Mesothelial cell of epicardium (in vitro differentiated cells): ENCODE results near the gene DDAH1. TPM values are rescaled to one million over a fixed set of nuclear protein-coding genes. Genes with fewer than 3 reads are reported as not detected.

ENCODE experiments used
- DNase-seq, 2 experiments: peaks; one replicate each; pipeline ENCODE4 v3.0.0; 2021; ENCODE audit warnings: low spot score in 2 of 2; ENCODE audit not compliant: unreplicated experiment in 2 of 2
- H3K27ac Mint-ChIP-seq: 2 replicates; pipeline ENCODE4 v1.8.0; 2021; ENCODE audit warnings: mixed read lengths
- H3K27me3 Mint-ChIP-seq: 2 replicates; pipeline ENCODE4 v1.8.0; 2021; ENCODE audit warnings: low read depth, mixed read lengths
- H3K36me3 Mint-ChIP-seq: 2 replicates; pipeline ENCODE4 v1.8.0; 2021; ENCODE audit warnings: mixed read lengths
- H3K4me1 Mint-ChIP-seq: 2 replicates; pipeline ENCODE4 v1.8.0; 2021; ENCODE audit warnings: mixed read lengths
- H3K4me3 Mint-ChIP-seq: 2 replicates; pipeline ENCODE4 v1.8.0; 2021; ENCODE audit warnings: mild to moderate bottlenecking, moderate library complexity, mixed read lengths
- H3K9me3 Mint-ChIP-seq: 2 replicates; pipeline ENCODE4 v1.8.0; 2021; ENCODE audit warnings: mixed read lengths
- total RNA-seq: library from RNA; stranded (reverse); gene quantifications from 3 replicates; pipeline ENCODE4 v1.2.1, GENCODE V29; 2021
- TF ChIP-seq, protein P1 (sequence below): fragments of 200-600 bp; sonication (generic); IDR thresholded peaks from one replicate; pipeline ENCODE4 v1.5.0; 2021; ENCODE audit warnings: antibody characterized with exemption; ENCODE audit not compliant: unreplicated experiment

The DDAH1 gene
- total RNA-seq, 1 donor from 2014 or later, result 26.1 TPM

DNA sequence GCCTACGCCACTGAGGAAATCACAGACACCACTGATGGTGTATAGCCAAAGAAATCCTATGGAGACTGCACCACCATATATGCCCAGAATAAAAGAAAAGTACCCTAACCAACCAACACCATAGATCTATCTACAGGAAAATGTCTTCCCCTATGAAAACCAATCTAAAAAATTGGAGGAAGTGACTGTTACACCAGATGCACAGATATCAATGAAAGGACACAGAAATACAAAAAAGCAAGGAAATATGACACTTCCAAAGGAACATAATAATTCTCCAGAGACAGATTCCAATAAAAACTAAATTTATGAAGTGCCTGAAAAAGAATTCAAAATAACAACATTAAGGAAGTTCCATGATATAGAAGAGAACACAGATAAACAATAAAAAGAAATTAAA lies 131.8 kb downstream of the DDAH1 start:
- Mint-ChIP-seq H3K4me3 (no peak overlapping the region), H3K27me3 (no peaks in the 10 kb centered on the region), H3K9me3 (peaks cover 13% of the 10 kb centered on the region), H3K36me3 (peaks cover 13% of the 10 kb centered on the region), H3K27ac (no peak overlapping the region), H3K4me1 (peaks cover 23% of the 10 kb centered on the region)
- TF ChIP-seq, protein P1, sequence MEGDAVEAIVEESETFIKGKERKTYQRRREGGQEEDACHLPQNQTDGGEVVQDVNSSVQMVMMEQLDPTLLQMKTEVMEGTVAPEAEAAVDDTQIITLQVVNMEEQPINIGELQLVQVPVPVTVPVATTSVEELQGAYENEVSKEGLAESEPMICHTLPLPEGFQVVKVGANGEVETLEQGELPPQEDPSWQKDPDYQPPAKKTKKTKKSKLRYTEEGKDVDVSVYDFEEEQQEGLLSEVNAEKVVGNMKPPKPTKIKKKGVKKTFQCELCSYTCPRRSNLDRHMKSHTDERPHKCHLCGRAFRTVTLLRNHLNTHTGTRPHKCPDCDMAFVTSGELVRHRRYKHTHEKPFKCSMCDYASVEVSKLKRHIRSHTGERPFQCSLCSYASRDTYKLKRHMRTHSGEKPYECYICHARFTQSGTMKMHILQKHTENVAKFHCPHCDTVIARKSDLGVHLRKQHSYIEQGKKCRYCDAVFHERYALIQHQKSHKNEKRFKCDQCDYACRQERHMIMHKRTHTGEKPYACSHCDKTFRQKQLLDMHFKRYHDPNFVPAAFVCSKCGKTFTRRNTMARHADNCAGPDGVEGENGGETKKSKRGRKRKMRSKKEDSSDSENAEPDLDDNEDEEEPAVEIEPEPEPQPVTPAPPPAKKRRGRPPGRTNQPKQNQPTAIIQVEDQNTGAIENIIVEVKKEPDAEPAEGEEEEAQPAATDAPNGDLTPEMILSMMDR, result no peak
- no peak for DNase-seq

DNA sequence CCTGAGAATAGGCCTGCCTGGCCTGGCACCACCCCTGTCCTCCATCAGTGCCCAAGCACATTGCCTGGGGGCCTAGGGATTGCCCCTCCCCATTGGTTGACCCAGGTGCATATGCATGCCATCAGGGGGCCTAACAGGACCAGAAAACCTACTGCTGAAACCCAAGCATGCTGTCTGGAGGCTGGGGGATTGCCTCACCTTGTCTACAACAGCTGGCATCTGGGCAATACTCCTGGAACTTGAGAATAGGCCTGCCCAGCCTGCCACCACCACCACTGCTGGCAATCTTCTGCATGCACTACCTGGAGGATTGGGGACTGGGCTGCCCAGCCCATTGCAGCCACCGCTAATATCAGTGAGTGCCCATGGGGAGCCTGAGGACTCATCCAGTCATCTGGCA lies 132.4 kb downstream of the DDAH1 start:
- no peak overlapping the region for H3K27ac Mint-ChIP-seq
- DNase-seq, result no peak
- peaks cover 13% of the 10 kb centered on the region for H3K36me3 Mint-ChIP-seq
- peaks cover 23% of the 10 kb centered on the region for H3K4me1 Mint-ChIP-seq
- no peaks in the 10 kb centered on the region for H3K27me3 Mint-ChIP-seq
- H3K9me3 Mint-ChIP-seq, result peaks cover 13% of the 10 kb centered on the region
- H3K4me3 Mint-ChIP-seq, result no peak overlapping the region
- TF ChIP-seq, protein P1, result no peak

GRCh38 chr1:85330711-85331290 lies 134.2 kb downstream of the DDAH1 start:
- H3K4me1 Mint-ChIP-seq, result peaks cover 28% of the 10 kb centered on the region
- TF ChIP-seq, protein P1, result no peak
- H3K27me3 Mint-ChIP-seq, result no peaks in the 10 kb centered on the region
- peaks cover 13% of the 10 kb centered on the region for H3K9me3 Mint-ChIP-seq
- no peak overlapping the region for H3K4me3 Mint-ChIP-seq
- no peak for DNase-seq
- peak overlapping the region; percentile 70 for H3K27ac Mint-ChIP-seq
- peaks cover 13% of the 10 kb centered on the region for H3K36me3 Mint-ChIP-seq

DNA sequence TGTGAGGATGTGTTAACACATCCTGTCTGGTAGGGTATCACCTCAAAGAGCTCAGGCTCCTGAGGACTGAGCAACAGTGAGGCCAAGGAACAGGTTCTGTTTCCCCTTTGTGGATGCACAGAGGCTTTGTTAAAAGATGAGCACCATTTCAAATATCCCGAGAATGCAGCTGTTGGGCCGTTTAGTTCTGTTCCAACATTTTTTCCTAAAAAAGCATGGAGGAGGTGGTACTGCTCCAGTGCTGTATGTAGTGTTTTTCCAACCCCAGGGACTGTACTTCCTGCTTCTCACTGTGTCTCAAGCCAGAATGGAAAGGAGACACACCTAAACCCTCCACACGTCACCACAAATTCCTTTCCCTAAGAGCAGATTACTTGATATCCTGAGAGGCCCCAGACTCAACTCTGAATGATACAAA lies 134.7 kb downstream of the DDAH1 start:
- TF ChIP-seq, protein P1, result no peak
- no peaks in the 10 kb centered on the region for H3K27me3 Mint-ChIP-seq
- peaks cover 13% of the 10 kb centered on the region for H3K9me3 Mint-ChIP-seq
- H3K4me3 Mint-ChIP-seq, result no peak overlapping the region
- no peak for DNase-seq
- peaks cover 31% of the 10 kb centered on the region for H3K4me1 Mint-ChIP-seq
- peaks cover 13% of the 10 kb centered on the region for H3K36me3 Mint-ChIP-seq
- peak overlapping the region; percentile 70 for H3K27ac Mint-ChIP-seq

- Mint-ChIP-seq H3K27ac (peak overlapping the region; percentile 62), H3K4me3 (no peak overlapping the region), H3K27me3 (no peaks in the 10 kb centered on the region), H3K36me3 (peaks cover 6% of the 10 kb centered on the region), H3K4me1 (peaks cover 31% of the 10 kb centered on the region), H3K9me3 (peaks cover 9% of the 10 kb centered on the region)
- TF ChIP-seq, protein P1, result no peak
- DNase-seq, result no peak
These were observed 136.1 kb downstream of the DDAH1 start for GRCh38 chr1:85328713-85329397.
